Progenitor cell of endocrine pancreas (in vitro differentiated cells): ENCODE data around the gene PRCD. TPM values are rescaled to one million over a fixed set of nuclear protein-coding genes. Genes with fewer than 3 reads are reported as not detected.
A peak's percentile ranks its signal among the peaks of the same experiment; 100 is the strongest.

Experiments
- DNase-seq: peaks from one replicate; pipeline ENCODE4 v3.0.0; 2021; ENCODE audit warnings: low spot score; ENCODE audit not compliant: unreplicated experiment
- H3K27ac Mint-ChIP-seq: 2 replicates; pipeline ENCODE4 v1.8.0; 2021; ENCODE audit warnings: mild to moderate bottlenecking, moderate library complexity, mixed read lengths
- H3K27me3 Mint-ChIP-seq: 2 replicates; pipeline ENCODE4 v1.8.0; 2021; ENCODE audit warnings: mixed read lengths
- H3K36me3 Mint-ChIP-seq: 2 replicates; pipeline ENCODE4 v1.8.0; 2022; ENCODE audit warnings: mixed read lengths; ENCODE audit not compliant: insufficient read depth
- H3K4me1 Mint-ChIP-seq: 2 replicates; pipeline ENCODE4 v1.8.0; 2021; ENCODE audit warnings: low read depth, mixed read lengths
- H3K4me3 Mint-ChIP-seq: 2 replicates; pipeline ENCODE4 v1.8.0; 2021; ENCODE audit warnings: low read depth, mild to moderate bottlenecking, moderate library complexity, mixed read lengths
- H3K9me3 Mint-ChIP-seq: 2 replicates; pipeline ENCODE4 v1.8.0; 2021; ENCODE audit warnings: low read depth, mixed read lengths
- long read RNA-seq: library from polyadenylated mRNA; unstranded; transcript quantifications from one replicate; pipeline ENCODE4 v2.0.0, GENCODE V29; 2020
- total RNA-seq: library from RNA; stranded (reverse); gene quantifications from 2 replicates; pipeline ENCODE4 v1.2.1, GENCODE V29; 2021
- TF ChIP-seq, protein P1 (sequence below): fragments of 200-600 bp; sonication (generic); IDR thresholded peaks from one replicate; pipeline ENCODE4 v1.5.0; 2021; ENCODE audit warnings: antibody characterized with exemption, mild to moderate bottlenecking; ENCODE audit not compliant: unreplicated experiment

The PRCD gene
- total RNA-seq: 0.86 and 1.7 TPM in 2 replicates
- long read RNA-seq, partial matches to known transcripts: 0 of 2 reads
- long read RNA-seq, other reads (novel, unspliced or antisense): 2 of 2 reads

DNA sequence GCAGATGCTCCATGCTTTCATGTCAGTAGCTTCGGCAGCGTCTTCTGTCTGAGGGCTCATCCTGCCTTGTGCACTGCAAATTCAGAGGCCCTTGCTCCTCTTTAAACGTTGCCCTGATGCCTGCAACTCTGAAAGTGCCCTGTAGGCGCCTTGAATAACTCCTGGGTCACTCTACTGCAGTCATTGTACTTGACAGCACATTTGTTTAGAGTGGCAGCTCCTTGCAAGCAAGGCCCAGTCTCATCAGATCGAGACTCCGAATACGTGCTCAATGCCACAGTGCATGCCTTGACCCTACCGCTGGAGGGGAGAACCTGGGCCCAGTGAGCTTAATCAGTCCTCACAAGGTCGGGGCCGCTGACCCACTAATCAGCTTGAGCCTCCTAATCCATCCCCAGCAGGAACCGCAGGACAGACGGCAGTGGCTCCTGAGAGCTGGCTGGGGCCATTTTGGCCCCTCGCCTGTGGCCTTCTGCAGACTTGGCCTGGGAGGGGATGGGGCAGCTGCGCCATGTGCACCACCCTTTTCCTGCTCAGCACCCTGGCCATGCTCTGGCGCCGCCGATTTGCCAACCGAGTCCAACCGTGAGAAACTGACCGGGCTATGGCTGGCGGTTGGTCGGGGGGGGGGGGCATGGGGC, at the start of gene PRCD:
TSS of gene PRCD (plus strand) at position 414 of the 641 bp plus-strand sequence. CDS start at position 512, 98 bp downstream.
- H3K4me1 Mint-ChIP-seq: peaks cover 10% of the 10 kb centered on the region
- DNase-seq: no peak
- no peaks in the 10 kb centered on the region for H3K9me3 Mint-ChIP-seq
- peak within 1 kb of the TSS; percentile 48 for H3K27ac Mint-ChIP-seq
- TF ChIP-seq, protein P1, sequence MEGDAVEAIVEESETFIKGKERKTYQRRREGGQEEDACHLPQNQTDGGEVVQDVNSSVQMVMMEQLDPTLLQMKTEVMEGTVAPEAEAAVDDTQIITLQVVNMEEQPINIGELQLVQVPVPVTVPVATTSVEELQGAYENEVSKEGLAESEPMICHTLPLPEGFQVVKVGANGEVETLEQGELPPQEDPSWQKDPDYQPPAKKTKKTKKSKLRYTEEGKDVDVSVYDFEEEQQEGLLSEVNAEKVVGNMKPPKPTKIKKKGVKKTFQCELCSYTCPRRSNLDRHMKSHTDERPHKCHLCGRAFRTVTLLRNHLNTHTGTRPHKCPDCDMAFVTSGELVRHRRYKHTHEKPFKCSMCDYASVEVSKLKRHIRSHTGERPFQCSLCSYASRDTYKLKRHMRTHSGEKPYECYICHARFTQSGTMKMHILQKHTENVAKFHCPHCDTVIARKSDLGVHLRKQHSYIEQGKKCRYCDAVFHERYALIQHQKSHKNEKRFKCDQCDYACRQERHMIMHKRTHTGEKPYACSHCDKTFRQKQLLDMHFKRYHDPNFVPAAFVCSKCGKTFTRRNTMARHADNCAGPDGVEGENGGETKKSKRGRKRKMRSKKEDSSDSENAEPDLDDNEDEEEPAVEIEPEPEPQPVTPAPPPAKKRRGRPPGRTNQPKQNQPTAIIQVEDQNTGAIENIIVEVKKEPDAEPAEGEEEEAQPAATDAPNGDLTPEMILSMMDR: peak; percentile 18
- peak within 1 kb of the TSS; percentile 72 for H3K4me3 Mint-ChIP-seq
- peaks cover 75% of the 10 kb centered on the region for H3K27me3 Mint-ChIP-seq
- H3K36me3 Mint-ChIP-seq: no peaks in the 10 kb centered on the region

DNA sequence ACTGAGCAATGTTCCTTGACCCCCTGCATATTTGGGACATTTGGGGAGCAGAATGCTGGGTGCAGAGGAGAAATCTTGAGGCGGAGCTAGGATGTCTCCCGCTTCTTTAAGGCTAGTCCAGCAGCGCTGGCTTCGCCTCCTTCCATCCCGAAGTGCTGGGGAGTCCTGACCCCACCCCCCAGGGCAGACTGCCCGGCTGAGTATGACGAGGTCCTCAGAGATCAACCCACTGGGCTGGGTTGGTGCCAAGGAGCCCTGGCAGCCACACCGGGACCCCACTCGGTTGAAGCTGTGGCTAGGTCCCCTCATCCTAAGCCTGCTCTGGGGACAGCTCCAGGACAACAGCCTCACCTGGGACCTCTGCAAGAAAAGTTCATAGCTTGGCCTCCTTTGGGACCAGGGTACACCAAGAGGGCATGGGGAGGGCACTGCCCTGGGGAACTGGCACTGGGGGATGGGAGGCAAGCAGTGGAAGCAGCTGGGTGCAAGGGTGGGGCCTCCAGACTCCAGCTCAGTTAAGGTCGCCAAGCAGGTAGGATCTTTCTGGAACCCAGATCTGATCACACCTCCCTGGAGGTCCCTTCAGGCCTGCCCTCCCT, 49.6 kb upstream of the PRCD start:
- Mint-ChIP-seq H3K27me3 (peaks cover 8% of the 10 kb centered on the region), H3K4me1 (peaks cover 5% of the 10 kb centered on the region), H3K4me3 (no peak overlapping the region), H3K36me3 (no peaks in the 10 kb centered on the region), H3K27ac (no peak overlapping the region), H3K9me3 (no peaks in the 10 kb centered on the region)
- TF ChIP-seq, protein P1: no peak
- no peak for DNase-seq

DNA sequence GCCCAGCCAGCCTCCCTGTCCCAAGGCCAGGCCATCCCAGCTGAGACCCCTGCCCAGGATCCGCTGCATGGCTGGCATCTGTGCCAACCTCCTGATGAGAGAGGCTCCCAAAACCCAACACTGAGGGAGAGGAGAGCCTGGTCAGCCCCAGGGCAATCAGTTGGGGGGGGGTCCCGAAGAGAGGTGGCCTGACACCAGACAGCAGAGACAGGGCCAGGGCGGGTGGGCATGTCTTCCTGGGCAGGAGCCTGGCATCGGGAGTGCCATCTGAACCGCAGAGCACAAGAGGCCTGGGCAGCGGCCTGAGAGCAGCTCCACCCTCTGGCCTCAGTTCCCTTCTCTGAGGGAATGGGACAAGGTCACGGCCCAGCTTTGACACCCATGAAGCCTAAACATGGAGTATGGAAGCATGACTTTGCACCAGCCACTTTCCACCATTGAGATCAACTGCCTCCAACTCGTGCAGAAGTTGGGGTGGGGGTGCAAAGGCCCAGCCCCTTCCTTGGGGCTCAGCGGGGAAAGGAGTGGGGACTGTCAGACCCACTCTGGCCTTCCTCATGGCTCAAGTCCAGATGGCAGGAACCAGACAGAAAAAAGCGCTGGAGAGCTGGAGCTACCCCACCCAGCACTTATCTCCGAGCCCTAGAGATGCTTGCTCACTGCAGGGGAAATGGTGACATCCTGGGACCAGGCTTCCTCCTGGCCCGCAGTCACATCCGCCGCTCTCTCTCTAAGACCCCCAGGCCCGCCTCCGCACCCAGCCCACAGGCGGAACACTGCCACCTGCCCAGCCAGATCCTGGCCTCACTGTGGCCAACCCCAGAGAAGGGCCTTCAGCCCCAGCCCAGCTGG, 48.3 kb upstream of the PRCD start:
- Mint-ChIP-seq H3K27me3 (peaks cover 8% of the 10 kb centered on the region), H3K27ac (no peak overlapping the region), H3K4me1 (peaks cover 5% of the 10 kb centered on the region), H3K4me3 (no peak overlapping the region), H3K36me3 (no peaks in the 10 kb centered on the region), H3K9me3 (no peaks in the 10 kb centered on the region)
- no peak for DNase-seq
- TF ChIP-seq, protein P1: no peak

- TF ChIP-seq, protein P1: no peak
- no peak for DNase-seq
- no peaks in the 10 kb centered on the region for H3K36me3 Mint-ChIP-seq
These were observed 47.5 kb upstream of the PRCD start for GRCh38 chr17:76492123-76492988.

More at GRCh38 chr17:76492123-76492988, 47.5 kb upstream of the PRCD start:
- Mint-ChIP-seq H3K27me3 (peaks cover 9% of the 10 kb centered on the region), H3K9me3 (no peaks in the 10 kb centered on the region), H3K4me1 (peaks cover 5% of the 10 kb centered on the region), H3K4me3 (no peak overlapping the region), H3K27ac (no peak overlapping the region)
